ENCODE results near the gene WDFY4.

The WDFY4 gene

GRCh38 chr10:48890888-48891850, 206.5 kb downstream of the WDFY4 start:
- FAIRE-seq = no peak

DNA sequence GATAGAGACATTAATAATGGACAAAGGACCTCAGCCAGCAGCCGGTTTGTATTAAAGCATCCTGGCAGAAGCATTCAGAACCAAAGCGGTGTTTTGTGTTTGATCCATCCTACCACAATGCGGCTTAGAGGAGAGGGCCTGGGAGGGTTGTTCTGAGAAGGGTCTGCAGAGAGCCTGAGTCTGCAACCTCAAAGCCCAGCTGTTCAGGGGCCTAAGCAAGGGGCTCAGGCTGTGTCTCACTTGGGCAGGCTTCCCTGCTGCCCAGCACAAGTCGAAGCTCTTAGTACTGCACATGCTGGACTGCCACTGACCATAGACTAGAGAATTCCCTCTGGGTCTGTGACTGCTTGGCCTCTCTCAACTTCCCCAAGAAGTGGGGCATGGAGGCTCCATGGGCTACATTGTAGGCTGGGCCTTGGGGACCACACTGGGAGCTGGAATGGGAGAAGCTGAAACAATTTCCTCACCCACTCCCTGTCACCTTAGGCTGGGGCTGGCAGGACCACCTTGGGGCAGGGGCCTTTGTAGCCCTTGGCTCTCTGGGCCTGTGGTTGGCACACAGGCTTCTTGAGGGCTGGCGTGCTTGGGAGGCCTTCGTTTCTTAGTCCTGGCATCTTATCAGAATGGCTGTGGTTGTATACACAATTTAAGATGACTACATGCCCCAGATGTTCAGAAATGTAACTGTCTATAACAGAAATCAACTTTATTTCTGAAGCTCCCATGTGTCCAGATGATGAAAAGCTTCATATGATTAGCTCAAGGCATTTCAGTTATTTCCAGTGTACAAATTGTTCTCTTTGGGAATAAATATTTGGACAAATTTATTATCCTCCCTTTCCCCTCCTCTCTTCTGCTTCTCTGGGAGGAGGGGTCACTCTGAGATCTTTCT, 210.5 kb downstream of the WDFY4 start:
- FAIRE-seq = no peak

- no peak for FAIRE-seq
Measured at GRCh38 chr10:48895803-48896195, 211.1 kb downstream of the WDFY4 start.

DNA sequence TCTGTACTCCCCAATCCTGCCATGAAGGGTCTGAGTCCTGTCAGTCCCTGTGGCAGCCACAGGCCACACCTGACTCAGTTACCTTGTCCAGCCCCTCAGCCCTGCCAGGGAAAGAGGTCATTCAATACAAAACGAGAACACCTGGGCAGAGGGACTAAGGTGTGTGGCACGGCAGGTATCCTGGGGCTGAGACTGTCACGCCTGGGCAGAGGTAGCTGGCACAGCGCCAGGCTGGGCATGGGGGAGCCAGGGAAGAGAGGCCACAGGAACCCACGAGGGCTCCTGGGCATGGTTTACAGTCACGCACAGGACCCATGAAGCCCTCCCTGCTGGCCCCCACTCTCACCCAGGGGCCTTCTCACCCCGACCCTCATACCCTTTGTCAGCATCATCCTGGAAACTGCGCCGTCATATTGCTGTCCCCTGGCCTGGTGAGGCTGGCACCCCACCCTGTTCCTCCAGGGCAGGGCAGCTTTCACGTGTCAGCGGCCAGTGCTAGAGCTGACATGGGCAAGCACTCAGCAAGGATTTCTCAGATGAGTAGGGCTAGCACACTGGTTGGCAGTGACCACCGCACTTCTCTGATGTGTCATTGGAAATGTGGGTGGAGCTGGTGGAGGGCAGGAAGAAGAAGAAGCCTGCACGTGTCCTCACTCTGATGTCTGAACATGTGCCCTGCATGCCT, 212.2 kb downstream of the WDFY4 start:
- no peak for FAIRE-seq

DNA sequence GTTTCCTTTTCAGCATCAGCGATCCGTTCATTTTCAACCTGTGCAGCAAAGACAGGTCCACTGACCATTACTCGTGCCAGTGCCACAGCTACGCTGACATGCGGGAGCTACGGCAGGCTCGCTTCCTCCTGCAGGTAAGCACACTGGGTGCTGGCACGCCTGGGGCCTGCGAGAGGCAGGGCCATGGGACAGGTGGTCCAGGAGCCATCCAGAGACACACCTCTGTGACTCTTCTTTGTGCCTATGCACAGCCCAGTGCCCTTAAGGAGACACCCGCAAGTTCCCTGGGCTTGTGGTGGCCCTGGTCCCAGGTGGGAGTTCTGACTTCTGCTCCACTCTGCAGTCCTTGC, 212.7 kb downstream of the WDFY4 start:
- no peak for FAIRE-seq

DNA sequence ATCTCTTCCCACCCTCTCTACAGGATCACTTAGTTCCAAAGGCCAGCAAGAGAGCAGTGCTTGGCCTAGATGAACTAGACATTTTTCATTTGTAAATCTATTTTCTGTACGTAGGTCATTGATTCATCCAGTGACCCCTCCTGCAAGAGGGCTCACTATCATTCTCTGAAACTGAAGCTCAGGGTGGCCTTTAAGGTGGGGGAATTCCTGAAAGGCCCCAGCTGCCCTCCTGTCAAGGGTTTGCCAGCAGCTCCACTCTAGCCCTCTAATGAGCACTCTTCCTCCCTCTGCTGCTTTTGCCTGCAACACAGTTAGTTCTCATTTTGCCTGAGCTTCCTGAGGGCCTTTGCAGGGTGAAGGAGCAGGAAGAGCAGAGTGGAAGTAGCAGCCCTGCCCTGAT, 213.8 kb downstream of the WDFY4 start:
- no peak for FAIRE-seq

GRCh38 chr10:48899781-48900180, 215.1 kb downstream of the WDFY4 start:
- no peak for FAIRE-seq

- FAIRE-seq = no peak
Measured at GRCh38 chr10:48900371-48900801, 215.7 kb downstream of the WDFY4 start.

GRCh38 chr10:48901319-48901718, 216.6 kb downstream of the WDFY4 start:
- no peak for FAIRE-seq

DNA sequence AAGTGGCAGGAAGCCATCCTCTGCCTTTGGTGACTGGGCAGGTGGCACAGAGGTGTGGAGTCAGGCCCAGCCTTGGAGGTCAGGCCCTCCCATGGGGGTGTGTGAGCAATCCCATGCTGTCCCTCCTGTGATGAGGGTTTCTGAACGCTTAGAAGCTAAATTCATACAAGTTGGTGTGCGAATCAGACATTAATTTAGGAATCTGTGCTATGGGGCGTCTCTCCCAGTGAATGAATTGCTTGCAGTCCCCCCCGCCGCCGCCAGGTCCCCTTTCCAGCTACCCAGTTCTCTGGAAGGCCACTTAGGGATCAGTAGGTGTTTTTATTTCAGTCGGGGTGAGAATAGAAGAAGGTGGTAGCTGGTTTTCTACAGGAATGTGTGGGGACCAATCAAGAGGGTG, 217.4 kb downstream of the WDFY4 start:
- FAIRE-seq = no peak

GRCh38 chr10:48903151-48903550, 218.5 kb downstream of the WDFY4 start:
- FAIRE-seq = no peak

GRCh38 chr10:48904861-48905260, 220.2 kb downstream of the WDFY4 start:
- no peak for FAIRE-seq

DNA sequence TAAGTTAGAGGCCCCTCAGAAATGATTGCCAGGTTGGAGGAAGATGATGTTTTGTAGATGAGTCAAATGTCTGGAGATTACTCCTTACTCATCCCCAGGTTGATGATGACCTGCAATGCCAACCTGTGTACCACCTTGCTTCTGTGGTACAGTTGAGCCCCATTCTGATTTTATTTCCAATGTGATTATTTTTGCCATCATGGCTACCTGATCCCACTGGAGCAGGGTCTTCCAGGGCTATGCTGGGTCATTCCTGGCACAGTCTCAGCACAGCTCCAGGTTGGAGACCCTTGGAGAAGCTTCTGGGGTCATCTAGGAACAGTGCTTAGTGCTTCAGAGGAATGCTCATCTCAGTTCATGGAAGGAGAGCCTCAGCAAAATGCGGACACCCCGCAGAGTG, 220.6 kb downstream of the WDFY4 start:
- FAIRE-seq = no peak

DNA sequence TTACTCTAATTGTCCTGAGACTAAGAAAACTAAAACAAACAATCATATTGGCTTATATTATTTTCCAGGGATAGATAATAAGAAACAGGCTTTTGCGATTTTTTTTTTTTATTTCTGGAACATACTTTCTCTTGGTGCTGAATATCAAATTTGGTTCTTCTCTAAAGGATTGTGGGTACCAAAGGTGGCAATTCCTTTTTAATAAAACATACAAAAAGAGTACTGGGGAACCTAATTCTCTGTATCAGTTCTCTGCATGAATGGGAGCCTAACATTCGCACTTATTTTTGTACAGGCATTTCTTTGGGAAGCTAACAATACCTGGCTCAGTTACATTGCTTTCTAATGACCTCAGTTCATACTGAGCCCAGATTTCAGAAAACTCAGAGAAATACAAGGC, 222.2 kb downstream of the WDFY4 start:
- FAIRE-seq = no peak

DNA sequence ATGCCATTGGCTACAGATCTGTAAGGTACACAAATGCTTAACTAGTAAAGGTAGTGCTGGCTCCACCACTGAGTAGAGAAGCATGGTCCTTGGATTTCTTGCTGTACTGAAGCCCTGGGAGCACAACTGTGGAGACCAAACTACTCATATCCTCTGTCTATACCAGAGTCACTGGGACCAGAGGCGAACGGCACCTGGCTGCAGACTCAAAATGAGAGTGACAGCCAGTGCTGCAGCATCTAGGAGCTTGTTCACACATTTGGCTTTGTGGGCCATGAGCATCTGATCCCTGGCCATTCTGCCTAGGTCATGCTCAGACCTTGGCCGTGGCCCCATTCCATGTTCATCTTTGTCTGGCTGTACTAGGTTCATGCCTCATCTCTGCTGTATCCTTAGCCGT, 223.1 kb downstream of the WDFY4 start:
- FAIRE-seq = no peak

DNA sequence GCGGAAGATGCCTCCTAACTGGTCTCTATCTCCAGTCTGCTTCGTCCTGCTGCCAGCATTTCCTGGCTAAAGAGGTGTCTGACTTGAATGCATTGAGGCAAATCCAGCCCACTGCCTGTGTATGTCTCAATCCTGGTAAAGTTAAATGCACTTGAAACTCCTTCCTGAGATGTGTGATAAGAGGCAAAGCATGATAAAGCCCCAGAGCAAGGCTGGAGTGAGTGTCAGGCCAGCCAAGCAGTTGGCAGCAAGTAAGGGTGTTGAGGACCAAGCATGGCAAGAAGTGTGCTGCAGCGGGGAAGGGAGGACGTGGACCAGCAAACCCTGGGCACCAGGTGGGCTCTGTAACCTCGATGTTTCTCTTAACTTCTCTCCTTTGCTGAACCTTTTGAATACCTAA, 225.9 kb downstream of the WDFY4 start:
- no peak for FAIRE-seq

DNA sequence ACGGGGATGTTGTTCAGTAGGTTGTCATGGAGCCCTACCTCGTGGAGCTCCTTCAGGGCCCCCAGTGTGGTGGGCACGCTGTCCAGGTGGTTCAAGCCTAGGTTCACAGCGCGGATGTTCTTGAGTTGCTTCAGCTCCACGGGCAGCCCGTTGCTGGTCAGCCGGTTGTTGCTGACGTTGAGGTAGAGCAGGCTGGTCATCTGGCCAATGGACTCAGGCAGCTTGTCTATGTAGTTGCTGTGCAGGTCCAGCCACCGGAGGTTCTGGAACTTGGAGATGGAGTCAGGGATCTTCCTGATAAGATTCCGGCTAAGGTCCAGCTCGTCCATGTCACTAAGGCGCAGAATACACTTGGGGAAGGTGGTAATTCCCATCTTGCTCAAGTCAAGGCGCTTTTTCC, 229.0 kb downstream of the WDFY4 start:
- no peak for FAIRE-seq

DNA sequence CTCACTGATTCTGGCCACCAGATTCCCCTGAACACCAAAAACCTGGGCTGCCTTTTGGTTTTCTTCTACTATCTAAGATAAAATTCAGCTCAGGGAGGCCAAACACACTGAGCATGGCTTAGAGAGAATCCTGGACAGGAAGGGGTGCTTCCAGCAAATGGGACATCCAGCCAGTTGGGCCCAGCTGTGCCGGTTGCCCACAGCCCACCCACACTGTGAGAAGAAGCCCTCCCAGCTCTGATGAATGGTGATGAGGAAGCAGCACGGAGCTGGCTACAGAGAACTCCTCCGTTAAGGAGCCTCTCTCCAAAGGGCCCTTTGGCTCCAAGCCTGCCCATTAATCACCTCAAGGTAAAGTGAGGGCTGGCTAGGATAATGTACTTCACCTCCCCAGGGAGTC, 239.1 kb downstream of the WDFY4 start:
- FAIRE-seq = no peak

- no peak for FAIRE-seq
Measured at GRCh38 chr10:48924988-48925387, 240.3 kb downstream of the WDFY4 start.

DNA sequence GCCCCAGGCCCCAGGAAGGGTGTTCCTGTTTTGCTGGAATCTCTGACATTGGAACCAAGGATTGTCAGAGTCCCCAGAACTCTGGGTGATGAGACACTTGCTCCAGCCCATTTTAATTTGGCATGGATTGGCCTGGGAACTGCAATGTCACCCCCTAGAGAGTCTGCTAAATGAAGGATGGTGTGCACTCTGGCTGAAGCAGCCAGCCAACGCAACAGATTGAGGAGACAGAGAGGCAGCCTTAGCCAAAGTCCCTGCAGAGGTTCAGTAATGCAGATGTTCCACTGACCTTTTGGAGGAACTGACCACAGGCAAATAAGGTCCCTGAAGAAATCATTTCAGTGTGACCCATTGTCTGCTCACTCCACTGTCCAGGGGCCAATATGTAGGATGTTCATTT, 241.6 kb downstream of the WDFY4 start:
- FAIRE-seq = no peak

GRCh38 chr10:48926764-48927540, 242.3 kb downstream of the WDFY4 start:
- FAIRE-seq = no peak

GRCh38 chr10:48929413-48929990, 244.8 kb downstream of the WDFY4 start:
- FAIRE-seq = no peak

Measured in endometrium (tissue), 2 donors.